Mesendoderm (in vitro differentiated cells): ENCODE data around the gene PRL.

ENCODE experiments used
- DNase-seq: peaks from one replicate; pipeline ENCODE4 v3.0.0; 2013
- H2AK5ac ChIP-seq: 2 replicates; pipeline ENCODE4 v1.6.1; 2013; ENCODE audit warnings: low read length, inconsistent platforms
- H2BK120ac ChIP-seq: 2 replicates; pipeline ENCODE4 v1.6.1; 2013; ENCODE audit warnings: low read depth, mild to moderate bottlenecking, low read length, moderate library complexity, mixed read lengths
- H2BK15ac ChIP-seq: replicated peaks from 2 replicates; pipeline ENCODE4 v1.6.1; 2013; ENCODE audit warnings: low read depth, mild to moderate bottlenecking, moderate library complexity
- H2BK5ac ChIP-seq: 2 replicates; pipeline ENCODE4 v1.6.1; 2013; ENCODE audit warnings: low read length, inconsistent platforms
- H3K18ac ChIP-seq: 2 replicates; pipeline ENCODE4 v1.6.1; 2013; ENCODE audit warnings: mild to moderate bottlenecking, low read length, mixed read lengths
- H3K23ac ChIP-seq: one replicate; pipeline ENCODE4 v1.6.1; 2013; ENCODE audit warnings: low read length
- H3K27ac ChIP-seq: 2 replicates; pipeline ENCODE4 v1.5.1; 2013; ENCODE audit warnings: low read depth, mild to moderate bottlenecking, inconsistent platforms, low read length, moderate library complexity
- H3K27me3 ChIP-seq: 2 replicates; pipeline ENCODE4 v1.6.1; 2013; ENCODE audit warnings: low read length, control low read depth, mild to moderate bottlenecking, inconsistent platforms; ENCODE audit not compliant: insufficient read depth, poor library complexity
- H3K36me3 ChIP-seq: 2 replicates; pipeline ENCODE4 v1.6.1; 2013; ENCODE audit warnings: low read length, inconsistent platforms; ENCODE audit not compliant: control insufficient read depth, insufficient read depth
- H3K4ac ChIP-seq: one replicate; pipeline ENCODE4 v1.6.1; 2013; ENCODE audit warnings: low read depth, mild to moderate bottlenecking, low read length, moderate library complexity
- H3K4me1 ChIP-seq: 2 replicates; pipeline ENCODE4 v1.6.1; 2013; ENCODE audit warnings: low read depth, low read length, inconsistent platforms; ENCODE audit not compliant: control insufficient read depth
- H3K4me2 ChIP-seq: 2 replicates; pipeline ENCODE4 v1.6.1; 2013; ENCODE audit warnings: low read length
- H3K4me3 ChIP-seq: 2 replicates; pipeline ENCODE4 v1.5.1; 2013; ENCODE audit warnings: mild to moderate bottlenecking, low read length
- H3K56ac ChIP-seq: one replicate; pipeline ENCODE4 v1.6.1; 2013; ENCODE audit warnings: low read length
- H3K79me1 ChIP-seq: 2 replicates; pipeline ENCODE4 v1.6.1; 2013; ENCODE audit warnings: low read length, inconsistent platforms
- H3K79me2 ChIP-seq: 2 replicates; pipeline ENCODE4 v1.6.1; 2013; ENCODE audit warnings: mild to moderate bottlenecking, low read length; ENCODE audit not compliant: control insufficient read depth, insufficient read depth
- H3K9ac ChIP-seq: 2 replicates; pipeline ENCODE4 v1.6.1; 2013; ENCODE audit warnings: low read length, inconsistent platforms
- H4K5ac ChIP-seq: one replicate; pipeline ENCODE4 v1.6.1; 2013; ENCODE audit warnings: low read length
- H4K8ac ChIP-seq: one replicate; pipeline ENCODE4 v1.6.1; 2013; ENCODE audit warnings: low read depth, mild to moderate bottlenecking, control low read depth, low read length, moderate library complexity
- WGBS: extraction: QIAGEN DNeasy Blood & Tissue Kit; methylation state at CpG from one replicate; pipeline ENCODE4 v1.1.7; 2013; ENCODE audit warnings: low lambda C conversion rate, missing lambda C conversion rate; ENCODE audit not compliant: insufficient coverage; ENCODE audit errors: extremely low coverage; 5-methylcytosine and 5-hydroxymethylcytosine counted together

PRL gene

GRCh38 chr6:22295145-22295544 lies 1.7 kb downstream of the PRL start:
- no CpG with 5 or more reads among the region's 9 CpGs for WGBS
- H3K18ac ChIP-seq: no peak overlapping the region

GRCh38 chr6:22294301-22294700 lies 2.5 kb downstream of the PRL start:
- H3K27me3 ChIP-seq: no peaks in the 10 kb centered on the region
- H4K8ac ChIP-seq: no peak overlapping the region
- no peaks in the 10 kb centered on the region for H3K4me1 ChIP-seq
- H3K9ac ChIP-seq: no peak overlapping the region
- H4K5ac ChIP-seq: no peak overlapping the region
- no peaks in the 10 kb centered on the region for H3K79me1 ChIP-seq
- H3K18ac ChIP-seq: no peak overlapping the region
- no peak overlapping the region for H3K4me2 ChIP-seq
- H2AK5ac ChIP-seq: no peak overlapping the region
- WGBS: no CpG with 5 or more reads among the region's 17 CpGs
- no peak overlapping the region for H3K23ac ChIP-seq
- H3K27ac ChIP-seq: no peak overlapping the region
- no peak overlapping the region for H3K4ac ChIP-seq
- no peaks in the 10 kb centered on the region for H3K36me3 ChIP-seq
- no peak overlapping the region for H2BK5ac ChIP-seq
- no peak for DNase-seq
- H2BK15ac ChIP-seq: no peak overlapping the region
- H3K4me3 ChIP-seq: no peak overlapping the region
- H2BK120ac ChIP-seq: no peak overlapping the region
- H3K56ac ChIP-seq: no peak overlapping the region
- no peaks in the 10 kb centered on the region for H3K79me2 ChIP-seq

More at GRCh38 chr6:22295145-22295544, 1.7 kb downstream of the PRL start:
- no peak overlapping the region for H3K23ac ChIP-seq
- H3K56ac ChIP-seq: no peak overlapping the region
- H3K4ac ChIP-seq: no peak overlapping the region
- no peak overlapping the region for H4K8ac ChIP-seq
- H2BK5ac ChIP-seq: no peak overlapping the region
- H3K9ac ChIP-seq: no peak overlapping the region
- no peaks in the 10 kb centered on the region for H3K79me2 ChIP-seq
- H2AK5ac ChIP-seq: no peak overlapping the region
- no peak overlapping the region for H2BK15ac ChIP-seq
- no peak for DNase-seq
- H3K27ac ChIP-seq: no peak overlapping the region
- no peak overlapping the region for H3K4me2 ChIP-seq
- H3K27me3 ChIP-seq: no peaks in the 10 kb centered on the region
- no peaks in the 10 kb centered on the region for H3K4me1 ChIP-seq
- no peaks in the 10 kb centered on the region for H3K79me1 ChIP-seq
- no peak overlapping the region for H4K5ac ChIP-seq
- H2BK120ac ChIP-seq: no peak overlapping the region
- H3K36me3 ChIP-seq: no peaks in the 10 kb centered on the region
- H3K4me3 ChIP-seq: no peak overlapping the region

- Histone ChIP-seq H2BK15ac (no peak overlapping the region), H2BK120ac (no peak overlapping the region), H3K79me2 (no peaks in the 10 kb centered on the region), H3K56ac (no peak overlapping the region), H3K27ac (no peak overlapping the region), H3K27me3 (no peaks in the 10 kb centered on the region), H3K79me1 (no peaks in the 10 kb centered on the region), H3K4ac (no peak overlapping the region), H2AK5ac (no peak overlapping the region), H4K5ac (no peak overlapping the region), H3K36me3 (no peaks in the 10 kb centered on the region), H3K9ac (no peak overlapping the region), H4K8ac (no peak overlapping the region), H3K18ac (no peak overlapping the region), H2BK5ac (no peak overlapping the region), H3K4me3 (no peak overlapping the region), H3K4me1 (no peaks in the 10 kb centered on the region), H3K23ac (no peak overlapping the region), H3K4me2 (no peak overlapping the region)
- no peak for DNase-seq
- WGBS: no CpG with 5 or more reads among the region's 8 CpGs
Measured at GRCh38 chr6:22290045-22290444, 6.8 kb downstream of the PRL start.

- Histone ChIP-seq H3K36me3 (no peaks in the 10 kb centered on the region), H4K8ac (no peak overlapping the region), H3K4ac (no peak overlapping the region), H3K56ac (no peak overlapping the region), H3K4me1 (no peaks in the 10 kb centered on the region), H3K9ac (no peak overlapping the region), H3K23ac (no peak overlapping the region), H2AK5ac (no peak overlapping the region), H4K5ac (no peak overlapping the region), H3K4me2 (no peak overlapping the region), H2BK120ac (no peak overlapping the region), H3K18ac (no peak overlapping the region), H3K79me1 (no peaks in the 10 kb centered on the region), H3K27me3 (no peaks in the 10 kb centered on the region), H3K27ac (no peak overlapping the region), H3K4me3 (no peak overlapping the region), H2BK5ac (no peak overlapping the region), H2BK15ac (no peak overlapping the region), H3K79me2 (no peaks in the 10 kb centered on the region)
- WGBS: no CpG with 5 or more reads among the region's 18 CpGs
- DNase-seq: no peak
Measured at GRCh38 chr6:22288721-22289120, 8.1 kb downstream of the PRL start.

GRCh38 chr6:22284666-22285065 lies 12.2 kb downstream of the PRL start:
- H2BK5ac ChIP-seq: no peak overlapping the region
- WGBS: no CpG with 5 or more reads among the region's 2 CpGs
- H3K79me2 ChIP-seq: no peaks in the 10 kb centered on the region
- H3K4ac ChIP-seq: no peak overlapping the region
- H3K56ac ChIP-seq: no peak overlapping the region
- no peak overlapping the region for H2BK120ac ChIP-seq
- no peaks in the 10 kb centered on the region for H3K79me1 ChIP-seq
- H3K36me3 ChIP-seq: no peaks in the 10 kb centered on the region
- no peak overlapping the region for H3K9ac ChIP-seq
- H3K18ac ChIP-seq: no peak overlapping the region
- no peak overlapping the region for H3K4me3 ChIP-seq
- H3K23ac ChIP-seq: no peak overlapping the region
- no peak overlapping the region for H2BK15ac ChIP-seq
- H4K8ac ChIP-seq: no peak overlapping the region
- no peak for DNase-seq
- no peak overlapping the region for H3K27ac ChIP-seq
- no peaks in the 10 kb centered on the region for H3K4me1 ChIP-seq
- no peak overlapping the region for H2AK5ac ChIP-seq
- no peak overlapping the region for H4K5ac ChIP-seq
- no peaks in the 10 kb centered on the region for H3K27me3 ChIP-seq
- H3K4me2 ChIP-seq: no peak overlapping the region

GRCh38 chr6:22281341-22282085 lies 15.3 kb downstream of the PRL start:
- Histone ChIP-seq H2AK5ac (no peak overlapping the region), H3K23ac (no peak overlapping the region), H3K56ac (no peak overlapping the region), H3K27me3 (no peaks in the 10 kb centered on the region), H3K36me3 (no peaks in the 10 kb centered on the region), H4K5ac (no peak overlapping the region), H3K79me1 (no peaks in the 10 kb centered on the region), H3K79me2 (no peaks in the 10 kb centered on the region), H3K4me1 (no peaks in the 10 kb centered on the region), H4K8ac (no peak overlapping the region), H3K9ac (no peak overlapping the region), H2BK120ac (no peak overlapping the region), H2BK15ac (no peak overlapping the region), H3K27ac (no peak overlapping the region), H3K18ac (no peak overlapping the region), H3K4me2 (no peak overlapping the region), H3K4me3 (no peak overlapping the region), H2BK5ac (no peak overlapping the region), H3K4ac (no peak overlapping the region)
- no peak for DNase-seq
- WGBS: no CpG with 5 or more reads among the region's 9 CpGs
